BE2C (cell line): ENCODE results near the gene KCNH1.

Source experiments
- DNase-seq: peaks from one replicate; pipeline ENCODE4 v3.0.0-alpha.2; 2020
- H3K27me3 ChIP-seq: fragments of 250-450 bp; sonication (Bioruptor Pico); 2 replicates; pipeline ENCODE4 v1.5.1; 2020; ENCODE audit warnings: mild to moderate bottlenecking
- H3K36me3 ChIP-seq: fragments of 250-450 bp; sonication (Bioruptor Pico); 2 replicates; pipeline ENCODE4 v1.5.1; 2020; ENCODE audit warnings: mild to moderate bottlenecking
- H3K4me1 ChIP-seq: fragments of 250-450 bp; sonication (Bioruptor Pico); 2 replicates; pipeline ENCODE4 v1.5.1; 2020
- H3K4me3 ChIP-seq: 2 replicates; pipeline ENCODE4 v1.5.1; 2011; ENCODE audit warnings: low read depth, low read length
- H3K9me3 ChIP-seq: fragments of 250-450 bp; sonication (Bioruptor Pico); 2 replicates; pipeline ENCODE4 v1.5.1; 2020
- TF ChIP-seq, protein P1 (sequence below): IDR thresholded peaks from 2 replicates; pipeline ENCODE4 v1.5.1; 2012; ENCODE audit warnings: mild to moderate bottlenecking, low read depth, low read length

KCNH1 gene

DNA sequence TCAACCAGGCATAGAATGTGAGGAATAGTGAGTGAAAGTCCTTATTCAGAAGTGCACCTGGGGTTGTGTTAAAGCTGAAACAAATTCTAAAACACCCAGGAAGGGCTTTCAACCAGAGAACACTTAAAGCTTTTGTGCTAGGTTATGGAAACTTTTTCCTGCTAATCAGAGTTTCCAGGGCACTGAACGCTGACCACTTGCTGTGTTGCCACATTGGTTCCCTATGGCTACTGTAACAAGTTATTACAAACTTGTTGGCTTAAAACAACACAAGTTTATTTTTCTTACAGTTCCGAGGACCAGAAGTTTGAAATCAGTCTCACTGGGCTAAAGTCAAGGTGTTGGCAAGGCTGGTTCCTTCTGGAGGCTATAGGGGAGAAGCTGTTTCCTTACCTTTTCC lies 504.7 kb downstream of the KCNH1 start:
- no peaks in the 10 kb centered on the region for H3K36me3 ChIP-seq
- H3K9me3 ChIP-seq, result no peaks in the 10 kb centered on the region
- no peaks in the 10 kb centered on the region for H3K27me3 ChIP-seq
- TF ChIP-seq, protein P1, sequence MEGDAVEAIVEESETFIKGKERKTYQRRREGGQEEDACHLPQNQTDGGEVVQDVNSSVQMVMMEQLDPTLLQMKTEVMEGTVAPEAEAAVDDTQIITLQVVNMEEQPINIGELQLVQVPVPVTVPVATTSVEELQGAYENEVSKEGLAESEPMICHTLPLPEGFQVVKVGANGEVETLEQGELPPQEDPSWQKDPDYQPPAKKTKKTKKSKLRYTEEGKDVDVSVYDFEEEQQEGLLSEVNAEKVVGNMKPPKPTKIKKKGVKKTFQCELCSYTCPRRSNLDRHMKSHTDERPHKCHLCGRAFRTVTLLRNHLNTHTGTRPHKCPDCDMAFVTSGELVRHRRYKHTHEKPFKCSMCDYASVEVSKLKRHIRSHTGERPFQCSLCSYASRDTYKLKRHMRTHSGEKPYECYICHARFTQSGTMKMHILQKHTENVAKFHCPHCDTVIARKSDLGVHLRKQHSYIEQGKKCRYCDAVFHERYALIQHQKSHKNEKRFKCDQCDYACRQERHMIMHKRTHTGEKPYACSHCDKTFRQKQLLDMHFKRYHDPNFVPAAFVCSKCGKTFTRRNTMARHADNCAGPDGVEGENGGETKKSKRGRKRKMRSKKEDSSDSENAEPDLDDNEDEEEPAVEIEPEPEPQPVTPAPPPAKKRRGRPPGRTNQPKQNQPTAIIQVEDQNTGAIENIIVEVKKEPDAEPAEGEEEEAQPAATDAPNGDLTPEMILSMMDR, result no peak
- no peak for DNase-seq
- peaks cover 2% of the 10 kb centered on the region; the same call in 1 of the 2 replicates for H3K4me1 ChIP-seq
- no peak overlapping the region for H3K4me3 ChIP-seq

DNA sequence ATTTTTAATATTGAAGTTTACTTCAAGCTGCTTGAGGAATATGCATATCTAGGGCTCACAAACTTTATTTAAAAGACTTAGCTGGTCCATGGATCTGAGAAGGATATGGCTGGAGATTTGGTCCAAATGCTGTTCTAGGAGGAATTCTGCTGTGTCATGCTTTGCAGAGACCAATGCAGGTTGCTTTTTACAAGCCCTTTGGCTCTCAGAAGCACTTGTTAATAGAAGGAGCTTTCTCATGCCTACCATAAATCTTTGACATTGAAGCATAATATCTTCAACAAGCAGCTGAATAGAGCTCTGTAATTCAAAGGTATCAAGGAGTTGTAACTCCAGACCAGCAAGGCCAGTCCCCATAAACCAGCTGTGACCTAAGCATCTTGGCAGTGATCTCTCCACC lies 506.2 kb downstream of the KCNH1 start:
- TF ChIP-seq, protein P1, result no peak
- Histone ChIP-seq H3K27me3 (no peaks in the 10 kb centered on the region), H3K36me3 (no peaks in the 10 kb centered on the region), H3K4me3 (no peak overlapping the region), H3K4me1 (no peaks in the 10 kb centered on the region), H3K9me3 (no peaks in the 10 kb centered on the region)
- no peak for DNase-seq
